ENCODE measurements around the gene UTP25.
"Not testable (repeated sequence)": the region's sequence is repeated elsewhere in the genome, so short reads cannot be mapped to it uniquely, and the experiment has no call there.

Gene UTP25

GRCh38 chr1:209827384-209828262, at the start of gene UTP25:
Gene UTP25, plus strand, starts transcription at chr1:209827972. Its CDS starts 92 bp downstream, at chr1:209828064.
- DNase-seq: peak; percentile 93

- no peak for DNase-seq
Measured at GRCh38 chr1:209778102-209778501, 49.7 kb upstream of the UTP25 start.

GRCh38 chr1:209780268-209780667, 47.5 kb upstream of the UTP25 start:
- DNase-seq: no peak

GRCh38 chr1:209783386-209783785, 44.4 kb upstream of the UTP25 start:
- no peak for DNase-seq

GRCh38 chr1:209784265-209785169, 43.3 kb upstream of the UTP25 start, which contains the start of gene C1orf74:
Gene C1orf74, minus strand, starts transcription at chr1:209784559. Its CDS starts 925 bp downstream, at chr1:209783634.
- DNase-seq: peak; percentile 100

- DNase-seq: no peak
Measured at GRCh38 chr1:209785592-209785991, 42.2 kb upstream of the UTP25 start.

GRCh38 chr1:209786146-209786545, 41.6 kb upstream of the UTP25 start:
- DNase-seq: no peak

GRCh38 chr1:209787551-209787950, 40.2 kb upstream of the UTP25 start:
- no peak for DNase-seq

GRCh38 chr1:209789245-209789644, 38.5 kb upstream of the UTP25 start:
- no peak for DNase-seq

- DNase-seq: no peak
Measured at GRCh38 chr1:209790286-209791193, 37.2 kb upstream of the UTP25 start.

GRCh38 chr1:209791920-209792319, 35.9 kb upstream of the UTP25 start:
- no peak for DNase-seq

GRCh38 chr1:209793711-209794110, 34.1 kb upstream of the UTP25 start:
- not testable (repeated sequence) for DNase-seq

- DNase-seq: no peak
Measured at GRCh38 chr1:209797978-209798639, 29.7 kb upstream of the UTP25 start.

GRCh38 chr1:209800984-209801834, 26.6 kb upstream of the UTP25 start:
- no peak for DNase-seq

- DNase-seq: no peak
Measured at GRCh38 chr1:209802117-209802779, 25.5 kb upstream of the UTP25 start.

GRCh38 chr1:209802780-209803152, 25.0 kb upstream of the UTP25 start:
- DNase-seq: no peak

- no peak for DNase-seq
Measured at GRCh38 chr1:209803568-209803967, 24.2 kb upstream of the UTP25 start.

- no peak for DNase-seq
Measured at GRCh38 chr1:209805341-209805781, 22.4 kb upstream of the UTP25 start.

- DNase-seq: peak; percentile 82
Measured at GRCh38 chr1:209805875-209806760, 21.7 kb upstream of the UTP25 start, which contains the start of gene IRF6. Gene IRF6, minus strand, starts transcription at chr1:209806142. Its CDS starts 4,729 bp downstream, at chr1:209801413.
